ENCODE data around the gene MPHOSPH6.

MPHOSPH6 gene

DNA sequence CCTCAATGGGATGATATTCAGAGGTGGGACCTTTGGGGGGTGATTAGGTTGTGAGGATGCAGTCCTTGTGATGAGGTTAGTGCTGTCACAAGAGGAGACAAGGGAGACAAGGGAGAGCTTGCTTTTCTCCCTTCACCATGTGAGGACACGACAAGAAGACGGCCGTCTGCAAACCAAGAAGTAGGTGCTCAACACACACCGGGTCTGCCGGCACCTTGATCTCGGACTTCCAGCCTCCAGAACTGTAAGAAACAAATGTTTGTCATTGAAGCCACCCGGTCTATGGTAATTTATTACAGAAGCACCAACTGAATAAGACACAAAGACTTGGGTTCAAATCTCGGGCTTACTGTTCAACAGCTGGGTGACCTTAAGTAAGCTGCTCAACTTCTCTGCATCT is 64.9 kb downstream of the MPHOSPH6 start:
- DNase-seq (ENCODE audit: low read depth in 1 of 2, low spot score in 1 of 2): no peak
- Histone ChIP-seq H3K27ac (replicated peaks) (no peak overlapping the region), H3K27me3 (ENCODE audit: insufficient read depth, poor library complexity, severe bottlenecking) (peaks cover 5% of the 10 kb centered on the region), H3K4me3 (replicated peaks; ENCODE audit: insufficient read depth, low read length) (no peak overlapping the region)
- TF ChIP-seq POLR2AphosphoS5 (IDR thresholded peaks at IDR 0.05; ENCODE audit: low read depth) (no peak), GABPA (IDR thresholded peaks at IDR 0.05; ENCODE audit: low read depth) (no peak), SPI1 (IDR thresholded peaks at IDR 0.05; ENCODE audit: borderline replicate concordance, low read depth) (no peak), REST (IDR thresholded peaks at IDR 0.05; ENCODE audit: insufficient replicate concordance, low read depth) (no peak)
- TF ChIP-seq, protein P1, sequence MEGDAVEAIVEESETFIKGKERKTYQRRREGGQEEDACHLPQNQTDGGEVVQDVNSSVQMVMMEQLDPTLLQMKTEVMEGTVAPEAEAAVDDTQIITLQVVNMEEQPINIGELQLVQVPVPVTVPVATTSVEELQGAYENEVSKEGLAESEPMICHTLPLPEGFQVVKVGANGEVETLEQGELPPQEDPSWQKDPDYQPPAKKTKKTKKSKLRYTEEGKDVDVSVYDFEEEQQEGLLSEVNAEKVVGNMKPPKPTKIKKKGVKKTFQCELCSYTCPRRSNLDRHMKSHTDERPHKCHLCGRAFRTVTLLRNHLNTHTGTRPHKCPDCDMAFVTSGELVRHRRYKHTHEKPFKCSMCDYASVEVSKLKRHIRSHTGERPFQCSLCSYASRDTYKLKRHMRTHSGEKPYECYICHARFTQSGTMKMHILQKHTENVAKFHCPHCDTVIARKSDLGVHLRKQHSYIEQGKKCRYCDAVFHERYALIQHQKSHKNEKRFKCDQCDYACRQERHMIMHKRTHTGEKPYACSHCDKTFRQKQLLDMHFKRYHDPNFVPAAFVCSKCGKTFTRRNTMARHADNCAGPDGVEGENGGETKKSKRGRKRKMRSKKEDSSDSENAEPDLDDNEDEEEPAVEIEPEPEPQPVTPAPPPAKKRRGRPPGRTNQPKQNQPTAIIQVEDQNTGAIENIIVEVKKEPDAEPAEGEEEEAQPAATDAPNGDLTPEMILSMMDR (IDR thresholded peaks at IDR 0.05; ENCODE audit: insufficient read depth, low read length): no peak

All from HL-60 (cell line).